OCI-LY1 (cell line): ENCODE results near the gene MAPK8IP3.

Experiments used
- CTCF ChIP-seq: fragments of 200-600 bp; sonication (generic), shearing (Covaris generic); IDR thresholded peaks from 2 replicates; pipeline ENCODE4 v1.5.1; 2017; ENCODE audit warnings: mild to moderate bottlenecking, antibody characterized with exemption, low read length, moderate library complexity, mixed read lengths
- EZH2 ChIP-seq: fragments of 200-600 bp; sonication (generic), shearing (Covaris generic); IDR thresholded peaks from 2 replicates; pipeline ENCODE4 v1.8.0; 2017; ENCODE audit warnings: borderline replicate concordance, mixed run types, mild to moderate bottlenecking, antibody characterized with exemption, low read length, moderate library complexity, mixed read lengths

DNA sequence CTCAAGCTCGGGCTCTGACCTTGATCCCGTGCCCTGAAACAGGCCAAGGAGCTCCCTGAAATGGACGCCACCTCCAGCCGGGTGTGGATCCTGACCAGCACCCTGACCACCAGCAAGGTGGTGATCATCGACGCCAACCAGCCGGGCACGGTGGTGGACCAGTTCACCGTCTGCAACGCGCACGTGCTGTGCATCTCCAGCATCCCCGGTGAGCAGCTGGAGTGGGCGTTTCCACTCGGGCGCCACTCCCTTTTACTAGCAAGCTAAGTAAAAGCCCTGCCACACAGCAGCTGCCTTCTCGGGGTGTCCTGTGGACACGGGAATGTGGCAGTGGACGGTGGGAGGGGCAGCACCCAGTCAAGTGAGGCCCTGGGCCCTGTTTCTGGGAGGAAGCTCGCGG is 59.0 kb downstream of the MAPK8IP3 start:
- TF ChIP-seq CTCF, result no peak
- no peak for TF ChIP-seq EZH2
